NCI-H345 (cell line): ENCODE data around the gene BCAP31.
A peak's percentile ranks its signal among the peaks of the same experiment; 100 is the strongest.
"Not testable (repeated sequence)": the region's sequence is repeated elsewhere in the genome, so short reads cannot be mapped to it uniquely, and the experiment has no call there.

Experiments used
- DNase-seq: peaks from one replicate; lab custom pipeline; 2025; lab: John Stamatoyannopoulos, UW

BCAP31 gene

GRCh38 chrX:153762626-153763173 is 38.5 kb upstream of the BCAP31 start:
- DNase-seq: no peak

GRCh38 chrX:153761863-153762262 is 37.7 kb upstream of the BCAP31 start:
- no peak for DNase-seq

DNA sequence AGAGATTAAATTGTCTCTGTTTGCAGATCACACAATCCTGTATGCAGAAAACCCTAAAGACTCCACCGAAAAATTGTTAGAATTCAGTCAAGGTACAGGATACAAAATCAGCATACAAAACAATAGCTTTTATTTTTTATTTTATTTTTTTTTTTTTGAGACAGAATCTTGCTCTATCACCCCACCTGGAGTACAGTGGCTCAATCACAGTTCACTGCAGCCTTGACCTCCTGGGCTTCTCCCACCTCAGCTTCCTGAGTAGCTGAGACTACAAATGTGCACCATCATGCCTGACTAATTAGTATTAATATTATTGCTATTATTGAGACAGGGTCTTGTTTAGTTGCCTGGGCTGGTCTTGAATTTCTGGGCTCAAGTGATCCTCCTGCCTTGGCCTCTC is 30.9 kb upstream of the BCAP31 start:
- no peak for DNase-seq

GRCh38 chrX:153750127-153750774 is 26.1 kb upstream of the BCAP31 start:
- no peak for DNase-seq

DNA sequence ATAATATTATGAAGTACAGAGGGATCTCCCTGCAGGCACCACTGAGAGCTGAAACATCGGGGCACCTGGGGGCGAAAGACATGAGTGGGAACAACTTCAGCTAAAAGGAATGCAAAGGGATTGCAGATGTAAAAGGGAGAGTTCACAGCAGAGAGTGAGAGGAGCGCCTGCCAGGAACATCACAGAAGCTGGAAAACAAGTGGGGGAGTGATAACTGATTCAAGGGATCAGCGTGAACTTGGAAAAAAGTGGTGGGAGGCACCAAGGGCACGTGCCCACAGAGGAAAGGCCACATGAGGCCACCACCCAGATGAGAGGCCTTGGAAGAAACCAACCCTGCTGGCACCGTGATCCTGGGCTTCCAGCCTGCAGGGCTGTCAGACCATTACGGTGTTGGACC is 24.8 kb upstream of the BCAP31 start:
- DNase-seq: not testable (repeated sequence)

- not testable (repeated sequence) for DNase-seq
These were observed 22.8 kb upstream of the BCAP31 start for GRCh38 chrX:153746991-153747390.

- no peak for DNase-seq
These were observed 22.2 kb upstream of the BCAP31 start for GRCh38 chrX:153746359-153746758.

GRCh38 chrX:153745067-153745433 is 20.9 kb upstream of the BCAP31 start:
- not testable (repeated sequence) for DNase-seq

GRCh38 chrX:153744210-153745066 is 20.3 kb upstream of the BCAP31 start:
- DNase-seq: peak; percentile 3

- DNase-seq: peak; percentile 55
These were observed 19.5 kb upstream of the BCAP31 start for GRCh38 chrX:153743468-153744209.

DNA sequence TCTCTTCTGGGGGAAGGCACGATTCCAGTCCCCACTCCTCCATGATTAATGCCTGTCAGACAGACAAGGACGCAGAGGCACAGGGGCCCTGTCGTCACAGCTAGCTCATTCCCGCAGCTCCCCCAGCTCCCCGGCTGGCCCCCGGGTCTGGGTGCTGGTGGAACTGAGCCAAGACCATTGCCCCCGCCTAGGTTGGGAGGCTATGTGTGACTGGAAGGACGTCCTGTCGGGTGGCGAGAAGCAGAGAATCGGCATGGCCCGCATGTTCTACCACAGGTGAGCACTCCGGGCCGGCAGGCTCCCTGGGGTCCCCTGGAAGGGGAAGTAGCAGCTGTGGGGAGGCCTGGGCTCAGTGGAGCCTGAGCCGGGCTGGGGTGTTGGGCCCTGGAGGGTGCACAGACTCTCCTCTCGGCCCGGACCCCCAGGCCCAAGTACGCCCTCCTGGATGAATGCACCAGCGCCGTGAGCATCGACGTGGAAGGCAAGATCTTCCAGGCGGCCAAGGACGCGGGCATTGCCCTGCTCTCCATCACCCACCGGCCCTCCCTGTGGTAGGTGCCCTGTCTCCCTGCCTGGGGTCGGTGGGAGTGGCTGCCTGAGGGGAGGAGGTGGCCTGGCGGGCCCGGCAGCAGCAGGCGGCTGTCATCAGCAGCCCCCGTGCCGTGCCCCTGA is 18.7 kb upstream of the BCAP31 start:
- DNase-seq: not testable (repeated sequence)

DNA sequence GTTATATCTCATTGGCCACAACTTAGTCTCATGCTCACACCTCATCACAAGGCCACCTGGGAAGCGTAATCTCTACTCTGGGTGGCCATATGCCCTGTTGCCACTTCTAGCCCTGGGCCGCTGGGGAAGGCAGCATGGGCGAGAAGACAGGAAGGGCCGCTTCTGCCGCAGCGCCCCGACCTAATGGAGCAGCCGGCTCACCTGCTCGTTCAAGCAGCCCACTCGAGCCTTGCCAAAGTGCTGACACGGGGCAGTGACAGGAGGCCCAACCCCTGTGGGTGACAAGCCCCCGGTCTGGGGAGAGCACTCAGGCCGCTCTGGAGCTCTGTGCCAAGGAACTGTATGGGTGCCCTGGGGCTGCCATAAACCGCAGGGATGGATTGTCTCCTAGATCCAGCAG is 17.9 kb upstream of the BCAP31 start:
- DNase-seq: not testable (repeated sequence)

DNA sequence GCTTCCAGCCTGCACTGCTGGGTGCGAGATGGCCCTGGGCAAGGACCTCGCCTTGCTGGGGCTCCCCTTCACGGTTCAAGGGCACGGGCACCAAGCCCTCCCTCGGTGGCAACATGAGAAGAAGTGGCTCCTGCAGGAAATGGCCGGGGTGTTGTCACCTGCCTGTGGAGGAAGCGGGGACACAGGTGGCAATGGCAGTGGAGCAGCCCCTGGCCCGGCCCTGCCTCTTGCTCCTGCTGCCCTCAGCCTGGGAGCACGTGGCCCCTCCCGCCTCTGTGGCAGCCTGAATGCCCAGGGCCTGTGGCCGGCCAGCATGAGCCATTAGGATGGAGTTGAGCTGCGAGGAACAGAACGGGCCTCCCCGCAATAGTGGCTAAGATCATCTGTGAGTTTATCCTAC is 17.3 kb upstream of the BCAP31 start:
- DNase-seq: no peak

GRCh38 chrX:153740631-153741222 is 16.5 kb upstream of the BCAP31 start:
- DNase-seq: no peak

- no peak for DNase-seq
These were observed 15.7 kb upstream of the BCAP31 start for GRCh38 chrX:153739754-153740486.

DNA sequence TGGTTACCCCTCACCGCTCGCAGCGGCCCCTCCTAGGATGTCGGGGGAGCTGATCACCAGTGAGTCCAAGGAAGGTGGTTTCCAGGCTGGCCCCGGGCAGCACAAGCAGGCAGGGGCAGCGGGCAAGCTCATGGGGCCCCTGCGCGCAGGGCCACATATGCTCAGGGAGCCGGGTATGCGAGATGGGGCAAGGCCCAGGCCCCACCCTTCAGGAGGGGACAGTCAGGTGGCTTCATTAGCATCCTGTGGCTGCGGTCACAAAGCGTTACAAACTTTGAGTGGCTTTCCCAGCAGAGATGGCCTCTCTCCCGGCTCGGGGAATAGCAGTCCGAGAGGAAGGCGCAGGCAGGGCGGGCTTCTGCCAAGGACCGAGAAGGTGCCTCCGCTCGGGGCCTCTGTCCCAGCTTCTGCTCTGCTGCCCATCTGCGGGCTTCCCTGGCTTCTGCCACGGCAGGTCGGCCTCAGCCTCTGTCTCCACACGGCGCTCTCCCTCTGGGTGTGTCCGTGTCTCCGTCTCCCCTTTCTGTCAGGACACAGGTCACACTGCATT is 13.9 kb upstream of the BCAP31 start:
- DNase-seq: no peak

DNA sequence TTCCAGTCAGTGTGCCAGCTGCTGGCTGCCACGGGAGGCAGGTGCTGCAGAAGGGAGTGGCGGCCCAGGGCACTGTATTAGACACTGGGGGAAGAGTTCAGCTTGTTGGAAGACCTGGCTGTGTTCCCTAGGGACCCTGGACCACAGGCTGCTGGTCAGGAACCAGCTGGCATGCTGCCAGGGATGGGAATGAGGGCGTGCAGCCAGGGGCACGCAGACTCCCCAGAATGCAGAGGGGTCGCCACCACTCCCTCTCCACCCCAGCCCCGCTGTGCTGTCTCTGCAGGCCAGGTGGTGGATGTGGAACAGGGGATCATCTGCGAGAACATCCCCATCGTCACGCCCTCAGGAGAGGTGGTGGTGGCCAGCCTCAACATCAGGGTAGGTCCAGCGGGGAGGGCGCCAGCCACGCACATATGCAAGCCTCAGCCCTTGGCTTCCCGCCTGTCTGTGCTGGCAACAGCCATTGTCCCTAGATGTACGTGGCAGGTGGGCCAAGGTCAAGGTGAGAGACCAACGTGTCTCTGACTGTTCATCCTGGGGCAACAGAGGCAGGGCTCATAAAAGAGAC is 12.8 kb upstream of the BCAP31 start:
- DNase-seq: no peak

DNA sequence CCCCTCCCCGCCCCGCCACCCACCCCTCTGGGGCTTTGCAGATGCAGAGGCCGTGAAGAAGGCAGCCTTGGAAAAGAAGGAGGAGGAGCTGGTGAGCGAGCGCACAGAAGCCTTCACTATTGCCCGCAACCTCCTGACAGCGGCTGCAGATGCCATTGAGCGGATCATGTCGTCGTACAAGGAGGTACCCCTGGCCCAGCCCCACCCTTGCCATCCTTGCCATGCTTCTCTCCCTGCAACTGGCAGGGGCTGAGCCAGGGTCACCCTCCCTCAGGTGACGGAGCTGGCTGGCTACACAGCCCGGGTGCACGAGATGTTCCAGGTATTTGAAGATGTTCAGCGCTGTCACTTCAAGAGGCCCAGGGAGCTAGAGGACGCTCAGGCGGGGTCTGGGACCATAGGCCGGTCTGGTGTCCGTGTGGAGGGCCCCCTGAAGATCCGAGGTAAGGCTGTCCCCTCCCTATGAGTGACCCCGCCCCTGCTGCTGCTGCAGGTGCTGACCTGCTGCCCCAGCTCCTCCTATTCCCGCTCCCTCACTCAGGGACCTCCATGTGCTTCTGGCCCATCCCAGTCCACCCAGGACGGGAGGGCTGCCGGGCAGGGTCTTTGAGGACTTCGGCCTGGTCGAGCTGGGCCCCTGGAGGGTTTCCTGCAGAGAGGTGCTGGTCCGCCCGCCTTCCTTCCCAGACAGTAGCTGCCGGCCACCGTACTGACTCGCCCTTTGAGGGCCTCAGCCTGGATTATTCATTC is 12.1 kb upstream of the BCAP31 start:
- DNase-seq: no peak

GRCh38 chrX:153735274-153735673 is 11.1 kb upstream of the BCAP31 start:
- no peak for DNase-seq
